Left ventricle myocardium inferior (tissue), 1 donor: ENCODE results near the gene F2R. TPM values are rescaled to one million over a fixed set of nuclear protein-coding genes. Genes with fewer than 3 reads are reported as not detected.
A peak's percentile ranks its signal among the peaks of the same experiment; 100 is the strongest.

ENCODE experiments used
- DNase-seq: peaks from one replicate; pipeline ENCODE4 v3.0.0-alpha.2; 2020
- H3K27ac ChIP-seq: fragments of 200-600 bp; replicated peaks from 2 replicates; pipeline ENCODE4 v1.8.0; 2021
- H3K27me3 ChIP-seq: fragments of 200-600 bp; 2 replicates; pipeline ENCODE4 v1.8.0; 2021; ENCODE audit warnings: low read depth
- H3K36me3 ChIP-seq: fragments of 200-600 bp; 2 replicates; pipeline ENCODE4 v1.8.0; 2021
- H3K4me1 ChIP-seq: fragments of 200-600 bp; 2 replicates; pipeline ENCODE4 v1.8.0; 2021
- H3K4me3 ChIP-seq: fragments of 200-600 bp; 2 replicates; pipeline ENCODE4 v1.8.0; 2021; ENCODE audit warnings: mild to moderate bottlenecking, moderate library complexity
- H3K9me3 ChIP-seq: fragments of 200-600 bp; replicated peaks from 2 replicates; pipeline ENCODE4 v1.8.0; 2021
- CTCF ChIP-seq: fragments of 200-600 bp; IDR thresholded peaks from 2 replicates; pipeline ENCODE4 v1.8.0; 2021; ENCODE audit warnings: antibody characterized with exemption, mild to moderate bottlenecking, borderline replicate concordance
- intact Hi-C: fragments of 100-400 bp; cut with micrococcal nuclease; formaldehyde crosslinking; loops from one replicate; pipeline ENCODE4 v1.11.0; 2022
- total RNA-seq: library from RNA; stranded (reverse); fragmentation: NEBNext Ultra II Directional; extraction: Animal tissue kit (Norgen Biotek cat#: 25700); gene quantifications from one replicate; pipeline ENCODE4 v1.2.1, GENCODE V29; 2021
- donor health status: DM: no; HTN: yes; CAD: no; lungs with severe emphysema.

Gene F2R
- total RNA-seq, 1 donor from 2014 or later = 9.4 TPM

- H3K27me3 ChIP-seq = peaks cover 42% of the 10 kb centered on the region
- DNase-seq = no peak
- no peak for TF ChIP-seq CTCF
- H3K4me3 ChIP-seq = peak overlapping the region; percentile 76
- H3K36me3 ChIP-seq = no peaks in the 10 kb centered on the region
- peak overlapping the region; percentile 78 for H3K27ac ChIP-seq
- no peaks in the 10 kb centered on the region for H3K9me3 ChIP-seq
- peaks cover 41% of the 10 kb centered on the region for H3K4me1 ChIP-seq
- intact Hi-C loops = no loop called here
These were observed 515 bp upstream of the F2R start for GRCh38 chr5:76715486-76715735.

DNA sequence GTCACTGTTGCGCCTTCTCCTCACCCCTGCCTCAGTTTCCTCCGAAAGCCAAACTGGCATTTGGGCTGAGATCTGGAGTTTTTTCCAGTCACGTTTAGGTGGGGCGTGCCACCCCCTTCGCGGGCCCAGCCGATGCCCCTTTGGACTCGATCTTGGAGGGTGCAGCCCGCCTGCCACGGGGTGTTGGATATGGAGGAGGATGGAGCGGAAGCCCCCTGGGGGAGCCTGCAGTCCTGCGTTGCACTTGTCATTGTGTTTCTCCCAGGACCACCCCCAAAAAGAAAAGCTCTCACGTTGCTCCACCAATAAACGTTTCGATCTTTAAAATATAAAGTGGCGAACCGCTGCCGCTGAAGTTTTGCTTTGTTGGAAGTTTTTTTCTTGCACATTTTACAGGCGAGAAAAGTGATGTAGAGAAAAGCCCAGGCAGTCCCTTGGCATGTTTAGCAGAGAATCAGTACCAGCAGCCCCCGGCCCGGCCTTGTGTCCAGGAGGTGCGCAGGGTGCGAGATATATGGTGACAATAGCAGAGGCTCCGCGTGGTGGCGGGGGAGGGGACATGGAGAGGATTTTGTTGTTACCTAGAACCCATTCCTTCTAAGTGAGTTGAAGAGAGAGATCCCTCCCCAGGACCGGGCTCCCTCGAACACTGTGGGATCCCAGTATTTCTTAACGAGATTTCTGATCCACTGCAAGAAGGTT lies 681 bp downstream of the F2R start:
- peak overlapping the region; percentile 78 for H3K27ac ChIP-seq
- intact Hi-C loops = no loop called here

DNA sequence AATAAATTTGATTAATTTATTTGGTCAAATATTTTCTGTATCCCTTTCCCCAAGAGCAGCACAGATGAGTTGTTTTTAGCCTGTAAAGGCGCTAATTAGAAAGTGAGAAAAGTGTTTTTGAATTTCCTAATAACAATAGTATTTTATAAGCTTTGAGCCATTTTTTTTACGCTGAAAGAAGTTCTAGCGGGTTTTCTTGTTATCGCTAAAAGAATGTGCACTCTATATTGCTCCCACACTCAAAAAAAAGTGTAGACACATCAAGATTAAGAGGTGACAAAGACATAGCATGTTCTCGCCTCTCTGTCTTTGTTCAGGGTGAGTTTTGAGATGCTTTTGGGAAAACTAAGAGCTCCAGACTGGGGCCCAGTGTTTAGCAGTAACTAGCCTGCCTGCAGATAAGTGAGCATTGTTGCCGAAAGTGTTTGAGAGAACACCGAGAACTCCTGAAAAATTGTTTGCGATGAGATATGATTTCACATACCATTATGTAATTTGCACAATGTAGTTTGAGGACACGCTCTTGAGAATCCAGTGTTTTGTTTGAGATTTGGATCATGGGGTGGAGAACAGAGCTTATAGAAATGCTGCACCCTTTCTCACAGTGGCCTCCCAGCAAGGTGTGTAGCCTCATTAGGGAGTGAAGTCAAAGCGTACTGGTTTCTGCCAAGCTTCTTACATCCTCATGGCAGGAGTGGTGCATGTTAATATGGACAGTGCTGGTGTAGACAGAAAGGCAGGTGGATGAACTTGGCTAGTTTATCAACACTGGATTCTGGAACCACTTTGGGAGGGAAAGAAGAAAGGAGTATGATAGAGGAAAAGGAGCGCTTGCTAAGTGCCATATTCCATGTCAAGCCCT lies 1.5 kb downstream of the F2R start:
- DNase-seq = no peak
- peak overlapping the region; percentile 78 for H3K27ac ChIP-seq
- H3K4me3 ChIP-seq = peak overlapping the region; percentile 76
- intact Hi-C loops = no loop called here
- TF ChIP-seq CTCF = no peak
- peaks cover 42% of the 10 kb centered on the region for H3K27me3 ChIP-seq
- no peaks in the 10 kb centered on the region for H3K36me3 ChIP-seq
- no peaks in the 10 kb centered on the region for H3K9me3 ChIP-seq
- peaks cover 55% of the 10 kb centered on the region for H3K4me1 ChIP-seq

More for the DNA sequence above, 681 bp downstream of the F2R start:
- Histone ChIP-seq H3K4me1 (peaks cover 53% of the 10 kb centered on the region), H3K4me3 (peak overlapping the region; percentile 76), H3K36me3 (no peaks in the 10 kb centered on the region), H3K27me3 (peaks cover 42% of the 10 kb centered on the region), H3K9me3 (no peaks in the 10 kb centered on the region)
- DNase-seq = peak; percentile 29
- no peak for TF ChIP-seq CTCF

GRCh38 chr5:76718381-76718832 lies 2.5 kb downstream of the F2R start:
- Histone ChIP-seq H3K4me3 (peak overlapping the region; percentile 76), H3K36me3 (no peaks in the 10 kb centered on the region), H3K4me1 (peaks cover 55% of the 10 kb centered on the region), H3K9me3 (no peaks in the 10 kb centered on the region), H3K27me3 (peaks cover 40% of the 10 kb centered on the region), H3K27ac (no peak overlapping the region)
- no peak for TF ChIP-seq CTCF
- DNase-seq = no peak
- intact Hi-C loops = no loop called here

- DNase-seq = no peak
- H3K4me3 ChIP-seq = no peak overlapping the region
- H3K36me3 ChIP-seq = no peaks in the 10 kb centered on the region
- no peak overlapping the region for H3K27ac ChIP-seq
- peaks cover 55% of the 10 kb centered on the region for H3K4me1 ChIP-seq
- H3K9me3 ChIP-seq = no peaks in the 10 kb centered on the region
- no peak for TF ChIP-seq CTCF
- intact Hi-C loops = no loop called here
- peaks cover 37% of the 10 kb centered on the region for H3K27me3 ChIP-seq
These were observed 3.0 kb downstream of the F2R start for GRCh38 chr5:76718880-76719279.
